Activated T-cell treated with anti-CD3 and anti-CD28 coated beads, Interleukin-2, amount 50 U/mL, for 24 hours (primary cell): ENCODE data around the gene SLC25A34.

ENCODE experiments used
- DNase-seq: peaks from one replicate; pipeline ENCODE4 v3.0.0-alpha.2; 2020
- H3K27ac Mint-ChIP-seq: 2 replicates; pipeline ENCODE4 v1.8.0; 2020; ENCODE audit warnings: mild to moderate bottlenecking, mixed read lengths
- H3K27me3 Mint-ChIP-seq: 2 replicates; pipeline ENCODE4 v1.8.0; 2020; ENCODE audit warnings: mixed read lengths
- H3K36me3 Mint-ChIP-seq: 2 replicates; pipeline ENCODE4 v1.8.0; 2020; ENCODE audit warnings: low read depth, mixed read lengths
- H3K4me1 Mint-ChIP-seq: 2 replicates; pipeline ENCODE4 v1.8.0; 2020; ENCODE audit warnings: low read depth, mixed read lengths
- H3K4me3 Mint-ChIP-seq: 2 replicates; pipeline ENCODE4 v1.8.0; 2020; ENCODE audit warnings: mild to moderate bottlenecking, moderate library complexity, mixed read lengths
- H3K9me3 Mint-ChIP-seq: 2 replicates; pipeline ENCODE4 v1.8.0; 2020; ENCODE audit warnings: mixed read lengths

Gene SLC25A34

DNA sequence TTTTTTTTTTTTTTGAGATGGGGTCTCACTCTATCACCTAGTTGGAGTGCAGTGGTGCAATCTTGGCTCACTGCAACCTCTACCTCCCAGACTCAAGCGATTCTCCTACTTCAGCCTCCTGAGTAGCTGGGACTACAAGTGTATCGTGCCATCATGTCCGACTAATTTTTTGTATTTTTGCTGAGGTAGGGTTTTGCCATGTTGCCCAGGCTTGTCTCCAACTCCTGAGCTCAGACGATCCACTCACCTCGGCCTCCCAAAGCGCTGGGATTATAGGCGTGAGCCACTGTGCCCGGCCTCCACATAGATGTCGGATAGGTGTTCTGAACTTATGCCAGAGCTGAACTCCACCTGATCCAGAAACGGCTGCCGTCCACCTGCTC lies 30.9 kb upstream of the SLC25A34 start:
- H3K9me3 Mint-ChIP-seq: no peaks in the 10 kb centered on the region
- no peak overlapping the region for H3K4me3 Mint-ChIP-seq
- H3K36me3 Mint-ChIP-seq: peaks cover 30% of the 10 kb centered on the region
- H3K27me3 Mint-ChIP-seq: no peaks in the 10 kb centered on the region
- no peak overlapping the region for H3K27ac Mint-ChIP-seq
- H3K4me1 Mint-ChIP-seq: peaks cover 23% of the 10 kb centered on the region
- DNase-seq: no peak

DNA sequence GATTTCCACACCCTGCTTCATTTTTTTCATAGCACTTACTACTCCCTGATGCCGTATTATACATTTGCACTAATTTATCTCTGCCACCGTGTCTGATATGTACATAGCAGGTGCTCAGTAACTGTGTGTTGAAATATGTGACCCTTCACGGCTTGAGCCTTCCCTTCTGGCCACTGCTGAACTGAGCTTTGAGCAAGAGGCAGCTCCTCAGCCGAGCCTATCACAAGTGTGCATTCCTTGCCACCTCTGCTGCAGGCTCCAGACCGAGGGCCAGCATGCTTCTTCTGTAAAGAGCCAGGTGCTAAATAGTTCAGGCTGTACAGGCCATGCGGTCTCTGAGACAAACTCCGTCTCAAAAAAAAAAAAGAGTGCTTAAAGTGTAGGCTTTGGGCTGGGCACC lies 29.3 kb upstream of the SLC25A34 start:
- Mint-ChIP-seq H3K27me3 (no peaks in the 10 kb centered on the region), H3K4me1 (peaks cover 22% of the 10 kb centered on the region), H3K9me3 (no peaks in the 10 kb centered on the region), H3K27ac (no peak overlapping the region), H3K4me3 (no peak overlapping the region), H3K36me3 (peaks cover 29% of the 10 kb centered on the region)
- no peak for DNase-seq

DNA sequence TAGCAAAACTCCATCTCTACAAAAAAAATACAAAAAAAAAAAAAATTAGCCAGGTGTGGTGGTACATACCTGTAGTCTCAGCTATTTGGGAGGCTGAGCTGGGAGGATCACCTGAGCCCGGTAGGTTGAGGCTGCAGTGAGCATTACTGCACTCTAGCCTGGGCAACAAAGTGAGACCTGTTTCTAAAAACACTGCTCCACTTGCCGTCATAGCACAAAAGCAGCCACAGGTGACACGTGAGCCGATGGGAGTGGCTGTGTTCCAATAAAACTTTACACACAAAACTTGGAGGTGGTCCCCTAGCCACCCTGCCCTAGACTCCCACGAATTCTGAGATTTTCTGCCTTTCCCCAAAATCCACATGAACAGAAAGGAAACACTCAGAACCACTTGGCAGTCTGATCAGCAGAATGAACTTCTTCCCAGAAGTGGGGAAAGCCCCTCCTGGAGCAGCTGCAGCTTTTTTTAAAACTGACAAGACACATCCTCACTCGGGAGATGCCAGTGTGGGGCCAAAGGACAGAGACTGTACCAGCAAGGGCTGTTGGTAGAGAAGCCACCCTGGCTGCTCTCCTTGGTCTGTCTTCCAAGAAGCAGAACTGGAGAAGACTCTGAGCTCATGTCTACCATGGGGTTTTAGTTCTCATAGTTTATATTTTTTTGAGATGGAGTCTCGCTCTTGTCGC lies 28.7 kb upstream of the SLC25A34 start:
- H3K4me1 Mint-ChIP-seq: peaks cover 22% of the 10 kb centered on the region
- H3K36me3 Mint-ChIP-seq: peaks cover 24% of the 10 kb centered on the region
- H3K27me3 Mint-ChIP-seq: no peaks in the 10 kb centered on the region
- no peak for DNase-seq
- no peak overlapping the region for H3K4me3 Mint-ChIP-seq
- H3K9me3 Mint-ChIP-seq: no peaks in the 10 kb centered on the region
- no peak overlapping the region for H3K27ac Mint-ChIP-seq

DNA sequence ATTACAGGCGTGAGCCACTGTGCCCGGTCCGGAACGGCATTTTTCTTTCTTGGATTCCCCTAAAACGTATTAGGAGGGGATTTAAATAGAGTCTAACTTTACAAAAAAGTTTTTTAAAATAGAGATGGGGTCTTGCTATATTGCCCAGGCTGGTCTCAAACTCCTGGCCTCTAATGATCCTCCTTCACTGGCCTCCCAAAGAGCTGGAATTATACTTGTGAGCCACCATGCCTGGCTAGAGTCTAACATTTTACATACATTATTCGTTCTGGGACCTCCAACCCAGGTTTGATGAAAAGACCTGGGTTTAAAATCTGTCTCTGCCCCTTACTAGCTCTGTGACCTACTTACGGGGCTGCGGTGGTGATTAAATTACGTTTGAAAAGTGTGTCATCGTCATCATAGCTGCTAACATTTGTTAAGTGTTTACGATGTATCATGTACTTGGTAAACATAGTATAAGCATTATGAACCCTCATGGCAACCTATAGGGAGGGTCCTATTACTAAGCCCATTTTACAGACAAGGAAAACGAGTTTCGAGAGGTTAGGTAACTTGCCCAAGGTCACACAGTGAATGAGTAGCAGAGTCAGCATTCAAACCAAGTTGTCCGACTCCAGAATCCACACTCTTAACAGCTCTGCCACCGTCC lies 27.4 kb upstream of the SLC25A34 start:
- Mint-ChIP-seq H3K27me3 (no peaks in the 10 kb centered on the region), H3K36me3 (peaks cover 22% of the 10 kb centered on the region), H3K9me3 (no peaks in the 10 kb centered on the region), H3K27ac (no peak overlapping the region), H3K4me3 (no peak overlapping the region), H3K4me1 (peaks cover 17% of the 10 kb centered on the region)
- DNase-seq: no peak

DNA sequence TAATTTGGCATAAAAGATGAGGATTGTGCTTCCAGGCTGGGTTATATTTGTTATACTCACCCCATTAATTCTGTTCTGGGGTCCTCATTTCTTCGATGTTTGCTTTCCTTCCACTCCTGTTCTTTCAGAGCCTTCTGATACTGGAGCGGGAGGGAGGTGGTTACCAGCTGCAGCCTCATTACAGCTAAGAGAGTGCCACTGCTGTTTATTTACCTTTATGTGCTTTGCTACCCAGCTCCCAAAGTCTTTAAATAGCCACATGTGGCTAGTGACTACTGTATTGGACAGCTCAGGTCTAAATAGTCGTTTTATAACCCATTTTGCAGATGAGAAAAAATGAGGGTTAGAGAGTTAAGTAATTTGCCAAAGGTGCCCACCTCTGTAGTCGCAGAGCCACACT lies 26.8 kb upstream of the SLC25A34 start:
- no peak for DNase-seq
- peaks cover 21% of the 10 kb centered on the region for H3K36me3 Mint-ChIP-seq
- H3K27ac Mint-ChIP-seq: no peak overlapping the region
- H3K9me3 Mint-ChIP-seq: no peaks in the 10 kb centered on the region
- H3K27me3 Mint-ChIP-seq: no peaks in the 10 kb centered on the region
- H3K4me1 Mint-ChIP-seq: peaks cover 14% of the 10 kb centered on the region
- H3K4me3 Mint-ChIP-seq: no peak overlapping the region

DNA sequence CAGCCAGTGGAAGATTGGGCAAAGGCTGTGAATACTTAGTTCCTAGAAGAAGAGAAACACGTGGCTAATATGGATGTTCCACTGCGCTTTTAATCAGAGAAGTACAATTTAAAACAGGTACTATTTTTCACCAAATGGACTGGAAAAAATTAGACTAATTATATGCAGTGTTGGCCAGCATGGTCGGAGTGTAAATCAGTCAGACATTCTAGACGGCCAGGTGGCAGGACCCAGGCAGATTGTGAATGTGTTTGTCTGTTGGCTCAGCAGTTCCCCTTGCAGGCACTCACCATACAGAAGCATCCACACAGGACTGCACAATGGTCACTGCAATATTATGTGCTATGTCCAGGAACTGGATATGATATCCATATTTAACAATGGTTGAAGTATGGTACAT lies 23.9 kb upstream of the SLC25A34 start:
- H3K4me3 Mint-ChIP-seq: no peak overlapping the region
- H3K36me3 Mint-ChIP-seq: peaks cover 26% of the 10 kb centered on the region
- peaks cover 10% of the 10 kb centered on the region for H3K4me1 Mint-ChIP-seq
- H3K27me3 Mint-ChIP-seq: no peaks in the 10 kb centered on the region
- no peak for DNase-seq
- H3K9me3 Mint-ChIP-seq: no peaks in the 10 kb centered on the region
- no peak overlapping the region for H3K27ac Mint-ChIP-seq

DNA sequence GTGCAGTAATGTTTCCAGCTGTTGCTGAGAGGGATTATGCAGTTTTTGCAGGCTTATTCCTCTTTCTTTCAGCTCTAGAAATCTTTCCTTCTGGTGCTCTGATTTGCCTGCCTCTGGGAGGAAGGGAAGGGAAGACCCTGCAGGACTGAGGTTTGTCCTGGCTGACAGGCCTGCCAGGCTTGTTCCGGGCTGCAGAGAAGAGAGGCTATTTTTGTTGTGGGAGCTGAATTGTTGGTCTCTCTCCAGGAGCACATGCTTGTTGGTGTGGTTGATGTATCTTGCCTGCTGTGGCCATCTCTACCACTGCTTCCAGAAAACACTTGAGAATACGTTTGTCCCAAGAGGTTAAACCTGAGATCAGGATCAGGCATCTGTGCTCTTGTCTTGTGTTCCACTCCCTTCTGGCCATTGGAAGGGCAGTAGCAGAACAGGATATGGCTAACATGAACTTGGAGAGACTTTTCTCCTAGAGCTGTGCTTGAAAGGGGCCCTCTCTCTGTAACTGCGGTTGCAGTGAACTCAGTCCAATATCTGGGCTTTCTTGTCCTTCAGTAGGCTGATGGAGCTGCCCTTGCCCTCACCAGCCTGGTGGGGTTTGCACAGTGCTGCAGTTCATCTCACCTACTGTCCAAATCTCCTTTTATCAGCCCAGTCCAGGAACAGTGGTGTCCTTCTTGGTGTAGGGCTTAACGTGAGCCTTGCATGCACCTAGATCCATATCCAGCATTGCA lies 21.5 kb upstream of the SLC25A34 start:
- no peak for DNase-seq
- Mint-ChIP-seq H3K9me3 (no peaks in the 10 kb centered on the region), H3K36me3 (peaks cover 48% of the 10 kb centered on the region), H3K27ac (peak overlapping the region; percentile 57), H3K27me3 (no peaks in the 10 kb centered on the region), H3K4me1 (peaks cover 8% of the 10 kb centered on the region), H3K4me3 (no peak overlapping the region)

DNA sequence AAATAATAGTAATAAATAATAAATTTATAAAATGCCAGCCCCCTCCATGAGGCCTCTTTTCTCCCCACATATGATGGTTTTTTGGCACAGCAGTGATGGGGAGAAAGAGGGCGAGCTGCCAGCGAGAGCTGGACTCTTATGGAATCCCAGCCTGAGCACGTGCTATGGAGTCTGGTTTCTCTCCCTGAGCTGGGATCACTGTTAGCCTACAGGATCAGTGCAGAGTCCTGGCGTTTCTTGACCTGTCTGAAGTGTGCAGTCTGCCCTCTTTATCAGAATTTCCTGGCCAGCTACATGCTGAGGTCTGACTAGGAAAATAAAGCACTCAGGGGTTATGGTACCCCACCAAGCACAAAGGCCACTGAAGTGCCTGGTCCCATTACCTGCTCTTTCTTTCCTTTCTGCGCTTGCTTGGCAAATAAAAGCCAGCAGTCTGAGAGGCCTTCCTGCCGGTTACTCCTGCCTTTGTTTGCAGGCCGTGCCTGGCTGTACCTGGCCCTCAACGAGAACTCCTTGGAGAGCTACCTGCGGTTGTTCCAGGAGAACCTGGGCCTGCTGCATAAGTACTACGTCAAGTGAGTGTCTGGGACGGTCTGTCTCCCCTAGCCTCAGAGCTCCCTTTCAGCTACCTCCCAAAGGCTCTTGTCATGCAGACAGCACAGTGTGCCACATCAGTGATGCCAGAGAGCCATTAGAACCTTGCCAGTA lies 18.5 kb upstream of the SLC25A34 start:
- no peaks in the 10 kb centered on the region for H3K9me3 Mint-ChIP-seq

DNA sequence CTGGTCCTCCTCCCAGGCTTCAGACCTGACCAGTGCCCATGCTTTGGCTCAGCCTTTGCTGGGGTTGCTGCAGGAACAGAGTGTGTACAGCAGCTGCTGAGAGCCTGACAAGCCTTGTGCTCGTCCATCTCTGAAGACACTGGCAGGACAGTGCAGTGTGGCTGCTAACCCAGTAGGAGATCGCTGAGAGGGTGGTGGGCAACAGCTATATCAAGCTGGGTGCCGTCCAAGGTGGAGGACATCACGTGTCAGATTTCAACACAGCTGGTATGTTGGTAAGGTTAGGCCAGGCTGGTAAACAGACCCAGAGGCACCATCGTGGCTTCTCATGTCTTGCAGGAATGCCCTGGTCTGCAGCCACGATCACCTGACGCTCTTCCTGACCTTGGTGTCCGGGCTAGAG lies 17.9 kb upstream of the SLC25A34 start:
- H3K36me3 Mint-ChIP-seq: peaks cover 77% of the 10 kb centered on the region
- DNase-seq: no peak
- H3K9me3 Mint-ChIP-seq: no peaks in the 10 kb centered on the region
- peaks cover 1% of the 10 kb centered on the region for H3K4me1 Mint-ChIP-seq
- H3K27me3 Mint-ChIP-seq: no peaks in the 10 kb centered on the region
- no peak overlapping the region for H3K27ac Mint-ChIP-seq
- H3K4me3 Mint-ChIP-seq: no peak overlapping the region

More for the DNA sequence above, 18.5 kb upstream of the SLC25A34 start:
- H3K27ac Mint-ChIP-seq: no peak overlapping the region
- no peaks in the 10 kb centered on the region for H3K27me3 Mint-ChIP-seq
- DNase-seq: no peak
- peaks cover 1% of the 10 kb centered on the region for H3K4me1 Mint-ChIP-seq
- H3K36me3 Mint-ChIP-seq: peaks cover 71% of the 10 kb centered on the region
- no peak overlapping the region for H3K4me3 Mint-ChIP-seq

DNA sequence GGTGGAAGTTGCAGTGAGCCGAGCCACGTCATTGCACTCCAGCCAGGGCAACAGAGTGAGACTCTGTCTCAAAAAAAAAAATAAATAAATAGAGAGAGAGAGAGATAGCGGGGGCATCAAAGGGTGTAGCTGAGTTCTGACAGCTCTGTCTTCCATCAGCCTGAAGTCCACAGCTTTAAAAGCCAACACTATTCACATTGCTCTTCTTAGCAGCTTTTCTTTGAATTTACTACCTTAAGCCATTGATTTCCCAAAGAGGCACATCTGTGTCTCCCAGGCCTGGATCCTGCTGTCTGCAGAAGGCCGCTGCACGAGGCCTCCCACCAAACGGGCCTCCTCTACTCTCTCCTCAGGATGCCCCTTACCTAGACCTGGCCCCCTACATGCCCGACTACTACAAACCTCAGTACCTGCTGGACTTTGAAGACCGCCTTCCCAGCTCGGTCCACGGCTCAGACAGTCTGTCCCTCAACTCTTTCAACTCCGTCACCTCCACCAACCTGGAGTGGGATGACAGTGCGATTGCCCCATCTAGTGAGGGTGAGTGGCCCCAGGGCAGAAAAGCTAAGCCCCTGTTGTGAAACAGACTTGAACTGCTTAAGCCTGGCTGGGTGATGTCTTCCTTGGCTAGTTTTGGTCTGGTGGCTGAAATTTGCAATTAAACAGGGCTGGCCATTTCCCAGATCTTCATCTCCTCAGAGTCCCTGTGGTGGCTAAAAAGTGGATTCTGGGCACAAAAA lies 16.5 kb upstream of the SLC25A34 start:
- Mint-ChIP-seq H3K36me3 (peaks cover 79% of the 10 kb centered on the region), H3K4me1 (peaks cover under 1% of the 10 kb centered on the region), H3K27ac (no peak overlapping the region), H3K4me3 (no peak overlapping the region), H3K9me3 (no peaks in the 10 kb centered on the region), H3K27me3 (no peaks in the 10 kb centered on the region)
- DNase-seq: no peak

DNA sequence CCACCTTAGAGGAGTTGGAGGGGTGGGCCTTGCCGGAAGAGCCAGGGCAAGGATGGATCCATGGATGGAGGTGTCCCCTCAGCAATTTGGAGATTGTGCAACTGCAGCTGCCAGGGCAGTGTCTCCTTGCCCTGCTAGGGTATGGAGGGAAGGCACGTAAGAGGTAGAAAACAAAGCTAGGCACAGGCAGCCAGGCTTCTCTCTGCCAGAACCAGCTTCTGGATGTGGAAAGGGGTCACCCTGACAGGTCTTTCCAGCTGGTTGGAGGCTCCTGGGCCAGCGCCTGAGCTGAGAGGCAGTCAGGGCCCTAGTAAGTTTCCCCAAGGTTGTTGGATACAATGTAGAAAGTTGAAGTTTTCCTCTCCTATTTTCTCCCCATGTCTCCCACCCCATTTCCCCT lies 15.2 kb upstream of the SLC25A34 start:
- H3K9me3 Mint-ChIP-seq: no peaks in the 10 kb centered on the region
- no peak overlapping the region for H3K4me3 Mint-ChIP-seq
- H3K36me3 Mint-ChIP-seq: peaks cover 79% of the 10 kb centered on the region
- H3K27me3 Mint-ChIP-seq: no peaks in the 10 kb centered on the region
- H3K4me1 Mint-ChIP-seq: no peaks in the 10 kb centered on the region
- no peak overlapping the region for H3K27ac Mint-ChIP-seq
- no peak for DNase-seq

DNA sequence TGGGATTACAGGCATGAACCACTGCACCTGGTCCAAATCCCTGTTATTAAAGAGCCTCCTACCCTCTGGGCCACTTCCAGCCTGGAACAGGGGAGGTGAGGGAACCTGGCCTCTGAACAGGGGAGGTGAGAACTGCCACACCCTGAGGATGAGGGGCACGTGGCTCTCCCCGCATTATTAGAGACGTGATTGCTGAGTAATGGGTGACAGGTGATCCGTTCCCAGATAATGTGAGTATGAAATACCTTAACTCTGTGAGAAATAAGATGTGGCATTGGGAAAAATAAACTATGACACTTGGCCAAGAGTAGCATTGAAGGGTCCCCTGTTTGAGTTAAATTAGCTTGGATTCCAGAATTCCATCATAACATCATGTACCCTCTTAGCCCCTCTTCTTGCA lies 13.6 kb upstream of the SLC25A34 start:
- DNase-seq: no peak
- Mint-ChIP-seq H3K9me3 (no peaks in the 10 kb centered on the region), H3K27me3 (no peaks in the 10 kb centered on the region), H3K4me1 (no peaks in the 10 kb centered on the region), H3K36me3 (peaks cover 82% of the 10 kb centered on the region), H3K27ac (no peak overlapping the region), H3K4me3 (no peak overlapping the region)

DNA sequence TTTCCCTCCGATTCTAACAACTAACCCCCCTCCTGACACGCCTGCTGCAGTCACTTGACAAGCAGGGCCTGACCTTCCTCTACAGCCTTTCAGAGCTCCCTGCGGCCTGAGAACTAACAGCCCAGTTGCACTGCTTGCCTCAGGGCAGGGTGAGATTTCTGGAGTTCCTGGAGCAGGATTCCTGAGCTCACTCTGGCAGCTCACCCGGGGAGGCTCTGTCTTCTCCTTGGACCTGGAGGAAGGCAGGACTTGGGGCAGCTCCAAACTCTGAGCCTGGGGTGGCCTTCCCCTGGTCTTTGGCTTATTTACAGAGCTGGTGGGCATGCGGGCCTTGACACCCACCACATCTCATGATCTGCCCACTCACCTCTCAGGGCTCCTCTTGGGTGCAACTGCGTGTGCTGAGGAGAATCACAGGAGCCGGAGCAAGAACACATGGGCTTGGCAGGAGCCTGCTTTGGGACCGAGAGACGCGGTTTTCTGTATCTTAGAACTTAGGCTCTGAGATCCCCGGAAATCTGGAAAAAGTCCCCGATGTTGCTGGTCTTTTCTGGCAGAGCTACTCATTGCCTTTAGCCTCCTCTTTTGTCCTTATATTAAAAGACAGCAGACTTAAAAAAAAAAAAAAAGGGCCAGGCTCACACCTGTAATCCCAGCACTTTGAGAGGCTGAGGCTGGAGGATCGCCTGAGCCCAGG lies 13.1 kb upstream of the SLC25A34 start:
- Mint-ChIP-seq H3K36me3 (peaks cover 82% of the 10 kb centered on the region), H3K4me1 (no peaks in the 10 kb centered on the region), H3K4me3 (no peak overlapping the region), H3K27me3 (no peaks in the 10 kb centered on the region), H3K27ac (no peak overlapping the region), H3K9me3 (no peaks in the 10 kb centered on the region)
- no peak for DNase-seq
